GDM1 (cell line): Measurements from ENCODE around the gene COG5.
A peak's percentile ranks its signal among the peaks of the same experiment; 100 is the strongest.

Experiments used
- DNase-seq: peaks from one replicate; lab custom pipeline; 2025; lab: John Stamatoyannopoulos, UW

Gene COG5

GRCh38 chr7:107505997-107506673, 57.6 kb downstream of the COG5 start:
- DNase-seq: no peak

GRCh38 chr7:107505362-107505761, 58.4 kb downstream of the COG5 start:
- DNase-seq: no peak

GRCh38 chr7:107503687-107504086, 60.0 kb downstream of the COG5 start:
- no peak for DNase-seq

GRCh38 chr7:107502797-107503196, 60.9 kb downstream of the COG5 start:
- no peak for DNase-seq

- DNase-seq: no peak
These were observed 61.6 kb downstream of the COG5 start for GRCh38 chr7:107502154-107502553.

- DNase-seq: peak; percentile 5
These were observed 62.1 kb downstream of the COG5 start for GRCh38 chr7:107501593-107501992.

DNA sequence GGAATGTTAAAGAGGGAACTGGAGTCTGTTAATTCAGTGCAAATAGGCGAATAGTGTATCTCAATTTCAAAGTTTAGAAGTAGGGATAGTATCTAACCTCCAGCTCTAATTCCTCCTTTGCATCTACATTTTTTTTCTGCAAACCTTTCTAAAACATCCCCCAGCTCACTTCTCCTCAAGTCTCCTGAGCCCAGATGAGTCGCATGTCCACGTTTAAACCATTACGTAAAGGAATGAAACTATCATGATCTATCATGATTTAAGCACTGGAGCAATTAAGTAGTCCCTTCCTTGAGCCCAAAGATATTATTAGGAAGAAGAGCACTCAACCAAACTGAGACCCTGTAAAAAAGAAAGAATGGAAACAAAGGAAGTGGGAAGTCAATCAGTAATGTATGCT, 64.0 kb downstream of the COG5 start:
- no peak for DNase-seq

DNA sequence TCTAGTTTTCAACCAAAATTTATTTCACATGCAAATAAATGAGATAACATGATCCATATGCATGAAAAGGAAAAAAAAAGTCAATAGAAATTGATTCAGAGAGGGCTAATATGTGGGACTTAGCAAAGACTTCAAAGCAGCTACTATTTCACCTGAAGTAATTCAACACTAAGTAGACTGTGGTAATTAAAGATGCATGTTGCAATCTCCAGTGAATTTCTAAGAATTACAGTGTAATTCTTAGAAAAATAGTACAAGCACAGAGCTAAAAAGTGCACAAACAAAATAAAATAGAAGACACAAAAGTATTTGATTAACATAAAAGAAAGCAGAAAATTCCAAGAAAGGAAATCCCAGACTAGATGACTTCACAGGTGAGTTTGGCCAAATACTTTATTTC, 68.2 kb downstream of the COG5 start:
- no peak for DNase-seq

DNA sequence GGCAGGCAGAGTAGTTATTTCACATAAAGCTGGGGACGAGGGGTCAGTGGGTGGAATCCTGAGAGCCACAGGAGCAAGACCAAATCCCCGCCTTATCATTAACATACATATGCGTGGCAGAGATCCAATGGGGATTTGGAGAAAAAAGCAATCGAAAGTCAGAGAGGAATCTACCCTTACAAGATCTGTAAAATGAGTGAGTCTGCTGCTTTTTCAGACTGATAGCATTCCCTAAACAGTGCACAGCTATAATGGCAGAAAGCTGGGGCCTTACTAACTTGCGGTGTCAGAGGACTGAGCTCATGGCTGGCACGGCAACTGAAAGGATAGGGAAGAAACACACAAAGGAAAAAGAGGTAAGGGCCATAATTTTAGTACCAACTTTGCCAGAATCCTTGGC, 68.8 kb downstream of the COG5 start:
- no peak for DNase-seq

- no peak for DNase-seq
These were observed 69.4 kb downstream of the COG5 start for GRCh38 chr7:107494315-107494751.

DNA sequence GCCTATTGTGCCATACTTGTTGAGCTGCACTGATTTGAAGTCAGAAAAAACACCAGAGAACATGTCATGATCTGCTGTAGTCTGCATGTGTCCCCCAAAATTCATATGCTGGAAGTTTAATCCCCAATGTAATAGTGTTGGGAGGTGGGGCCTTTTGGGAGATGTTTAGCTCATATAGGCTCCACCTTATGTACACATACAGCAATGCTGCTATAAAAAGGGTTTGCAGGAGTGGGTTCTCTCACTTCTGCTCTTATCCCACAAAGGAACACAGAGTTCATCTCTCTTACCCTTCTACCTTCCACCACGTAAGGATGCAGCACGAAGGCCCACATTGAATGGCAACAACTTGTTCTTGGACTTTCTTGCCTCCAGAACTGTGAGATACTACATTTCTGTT, 70.8 kb downstream of the COG5 start:
- DNase-seq: no peak

GRCh38 chr7:107486041-107486440, 77.7 kb downstream of the COG5 start:
- no peak for DNase-seq

DNA sequence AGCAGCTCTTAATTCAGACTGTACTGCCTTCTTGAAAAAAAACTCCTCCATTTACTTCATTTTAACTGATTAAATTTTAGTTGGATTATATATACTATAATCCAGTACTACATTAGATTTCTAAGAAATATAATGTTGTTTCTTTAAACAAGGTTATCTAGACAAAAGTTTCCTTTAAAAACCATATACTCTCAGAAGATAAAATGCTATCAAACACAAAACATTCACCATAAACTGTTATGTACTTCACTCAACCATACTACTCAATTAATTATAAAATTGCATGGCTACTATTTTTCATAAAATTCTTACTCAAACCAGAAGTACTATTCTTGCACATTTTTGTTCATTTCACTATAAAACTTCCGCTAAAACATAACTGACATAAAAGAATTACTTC, 81.1 kb downstream of the COG5 start:
- no peak for DNase-seq

DNA sequence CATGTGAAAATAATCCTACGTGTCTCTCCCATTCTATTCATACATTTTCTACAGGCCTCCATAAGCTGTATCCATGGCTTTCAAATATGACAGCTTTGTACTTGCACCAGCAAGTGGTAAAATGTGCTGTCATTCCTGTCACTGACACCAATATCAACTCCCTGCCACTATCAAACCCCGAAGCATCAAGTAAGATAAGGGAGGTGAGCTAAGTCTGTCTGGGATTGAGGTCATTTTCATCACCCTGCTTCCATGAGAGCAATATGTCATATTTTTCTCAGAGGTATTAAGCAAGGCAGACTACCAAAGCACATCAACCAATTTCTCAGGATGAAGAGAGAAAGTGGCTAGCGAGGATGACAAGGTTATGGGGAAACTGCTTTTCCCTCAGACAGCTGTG, 82.8 kb downstream of the COG5 start:
- no peak for DNase-seq

- no peak for DNase-seq
These were observed 84.4 kb downstream of the COG5 start for GRCh38 chr7:107479303-107479702.

DNA sequence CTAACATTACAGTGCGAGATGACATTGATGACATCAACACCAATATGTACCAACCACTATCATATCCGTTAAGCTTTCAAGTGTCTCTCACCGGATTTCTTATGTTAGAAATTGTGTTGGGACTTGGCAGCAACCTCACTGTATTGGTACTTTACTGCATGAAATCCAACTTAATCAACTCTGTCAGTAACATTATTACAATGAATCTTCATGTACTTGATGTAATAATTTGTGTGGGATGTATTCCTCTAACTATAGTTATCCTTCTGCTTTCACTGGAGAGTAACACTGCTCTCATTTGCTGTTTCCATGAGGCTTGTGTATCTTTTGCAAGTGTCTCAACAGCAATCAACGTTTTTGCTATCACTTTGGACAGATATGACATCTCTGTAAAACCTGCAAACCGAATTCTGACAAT, 89.6 kb downstream of the COG5 start:
- DNase-seq: no peak

GRCh38 chr7:107472116-107472515, 91.6 kb downstream of the COG5 start:
- DNase-seq: no peak

GRCh38 chr7:107471292-107472070, 92.2 kb downstream of the COG5 start:
- no peak for DNase-seq

- DNase-seq: no peak
These were observed 93.8 kb downstream of the COG5 start, which contains the start of gene GPR22 for GRCh38 chr7:107469929-107470328. GPR22 (plus strand) TSS chr7:107470057; CDS start chr7:107474061, 4,004 bp downstream.

DNA sequence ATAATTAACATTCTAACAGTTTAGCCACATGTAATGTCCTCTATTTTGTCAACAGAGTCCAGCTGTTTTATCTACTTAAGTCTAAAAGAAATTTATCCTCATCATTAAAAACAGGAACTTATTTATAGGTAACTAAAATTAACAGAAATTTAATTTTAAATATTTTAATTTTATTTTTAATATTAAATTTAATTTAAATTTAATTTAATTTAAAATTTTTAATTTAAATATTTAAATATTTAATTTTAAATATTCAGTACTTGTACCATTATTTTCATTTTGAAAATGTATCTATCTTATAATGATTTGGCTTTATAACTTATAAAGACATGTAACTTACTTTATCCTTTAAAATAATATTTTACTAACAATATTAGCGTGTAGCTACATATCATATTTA, 94.9 kb downstream of the COG5 start:
- no peak for DNase-seq

GRCh38 chr7:107467972-107468371, 95.7 kb downstream of the COG5 start:
- no peak for DNase-seq

DNA sequence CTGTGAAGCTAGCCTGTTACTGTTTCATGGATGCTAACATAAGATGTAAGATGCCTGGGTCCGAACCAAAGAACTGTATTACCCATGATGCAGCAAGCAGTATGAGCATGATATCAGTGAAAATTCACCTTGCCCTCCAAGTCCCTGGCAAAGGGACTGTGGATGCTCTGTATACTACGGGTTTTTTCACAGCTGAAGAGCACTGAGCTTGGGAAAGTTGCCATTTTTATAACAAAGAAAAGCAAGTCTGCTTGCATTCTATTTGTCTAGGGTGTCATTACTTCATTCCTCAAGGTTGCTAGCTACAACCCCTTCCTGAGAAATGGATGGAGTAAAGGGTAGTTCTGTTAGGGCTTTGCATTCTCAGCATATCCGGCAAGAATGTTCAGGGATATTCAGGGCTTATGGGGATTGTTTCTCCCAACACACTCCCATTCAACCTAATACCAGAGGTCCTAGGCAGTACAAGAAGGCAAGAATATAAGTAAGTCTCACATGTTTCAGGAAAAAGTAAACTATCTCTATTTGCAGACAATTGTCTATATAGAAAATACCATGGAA, 99.0 kb downstream of the COG5 start:
- DNase-seq: no peak
